ENCODE data around the gene ZSWIM3. TPM values are rescaled to one million over a fixed set of nuclear protein-coding genes. Genes with fewer than 3 reads are reported as not detected.

ZSWIM3 gene
- total and polyA plus RNA-seq, 12 donors: 2.9 to 19.5 (median 6.2) TPM

DNA sequence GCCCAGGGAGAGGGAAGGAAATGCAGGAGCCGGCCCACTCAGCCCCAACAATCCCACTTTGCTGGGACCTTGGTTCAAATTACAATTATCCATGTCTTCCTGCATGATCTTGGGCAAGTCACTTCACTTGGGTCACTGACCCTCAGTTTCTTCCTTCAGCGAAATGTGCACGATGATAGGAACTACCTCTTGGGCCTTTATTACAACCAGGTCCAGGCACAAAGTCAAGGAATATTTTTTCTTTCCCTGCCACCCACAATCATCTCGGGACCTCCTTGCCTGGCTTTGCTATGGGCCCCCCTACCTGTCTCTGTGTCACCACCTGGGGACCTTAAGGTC is 54.9 kb downstream of the ZSWIM3 start:
- Histone ChIP-seq H3K4me3 (peak overlapping the region in 2 of 4 donors; percentile 24 to 87), H3K9me3 (replicated peaks in 1 of 3) (no peaks in the 10 kb centered on the region), H3K27ac (peak overlapping the region in 4 of 5 donors; percentile 77 to 92 (median 90)), H3K4me1 (replicated peaks in 1 of 2) (peaks cover 15 to 38% of the 10 kb centered on the region in 2 donors), H3K36me3 (replicated peaks in 1 of 2) (peaks cover 0 to 13% of the 10 kb centered on the region in 2 donors), H3K27me3 (no peaks in the 10 kb centered on the region)
- intact Hi-C loops (cut with DNase I): no loop called here
- TF ChIP-seq POLR2A (IDR thresholded peaks at IDR 0.05): no peak
- TF ChIP-seq, protein P1, sequence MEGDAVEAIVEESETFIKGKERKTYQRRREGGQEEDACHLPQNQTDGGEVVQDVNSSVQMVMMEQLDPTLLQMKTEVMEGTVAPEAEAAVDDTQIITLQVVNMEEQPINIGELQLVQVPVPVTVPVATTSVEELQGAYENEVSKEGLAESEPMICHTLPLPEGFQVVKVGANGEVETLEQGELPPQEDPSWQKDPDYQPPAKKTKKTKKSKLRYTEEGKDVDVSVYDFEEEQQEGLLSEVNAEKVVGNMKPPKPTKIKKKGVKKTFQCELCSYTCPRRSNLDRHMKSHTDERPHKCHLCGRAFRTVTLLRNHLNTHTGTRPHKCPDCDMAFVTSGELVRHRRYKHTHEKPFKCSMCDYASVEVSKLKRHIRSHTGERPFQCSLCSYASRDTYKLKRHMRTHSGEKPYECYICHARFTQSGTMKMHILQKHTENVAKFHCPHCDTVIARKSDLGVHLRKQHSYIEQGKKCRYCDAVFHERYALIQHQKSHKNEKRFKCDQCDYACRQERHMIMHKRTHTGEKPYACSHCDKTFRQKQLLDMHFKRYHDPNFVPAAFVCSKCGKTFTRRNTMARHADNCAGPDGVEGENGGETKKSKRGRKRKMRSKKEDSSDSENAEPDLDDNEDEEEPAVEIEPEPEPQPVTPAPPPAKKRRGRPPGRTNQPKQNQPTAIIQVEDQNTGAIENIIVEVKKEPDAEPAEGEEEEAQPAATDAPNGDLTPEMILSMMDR (IDR thresholded peaks at IDR 0.05): no peak
- no peak for DNase-seq
- 20 to 30% (median 24%) methylated on average over 3 to 4 of the region's 4 CpGs for WGBS, 4 donors

DNA sequence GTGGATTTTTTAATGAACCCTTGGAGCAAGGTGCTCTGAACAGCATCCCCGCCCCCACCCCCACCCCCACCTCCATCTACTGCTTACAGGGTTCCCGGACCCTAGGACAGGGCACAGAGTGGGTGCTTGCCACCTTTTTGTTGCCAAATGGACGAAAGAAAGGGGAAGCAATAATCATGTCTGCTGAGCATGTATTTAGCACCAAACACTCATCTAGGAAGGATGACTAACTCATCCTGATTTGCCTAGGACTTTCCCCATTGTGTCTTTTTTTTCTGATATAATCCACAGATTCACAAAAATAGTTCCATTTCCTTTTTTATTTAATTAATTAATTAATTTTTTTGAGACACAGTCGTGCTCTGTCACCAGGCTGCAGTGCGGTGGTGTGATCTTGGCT is 55.7 kb downstream of the ZSWIM3 start:
- 43 to 66% (median 56%) methylated on average over 5 of the region's 5 CpGs for WGBS, 4 donors
- H3K27ac ChIP-seq: peak overlapping the region in 2 of 5 donors; percentile 69 to 92
- peaks cover 16 to 46% of the 10 kb centered on the region in 2 donors for H3K4me1 ChIP-seq (replicated peaks in 1 of 2)
- peaks cover 0 to 10% of the 10 kb centered on the region in 2 donors for H3K36me3 ChIP-seq (replicated peaks in 1 of 2)
- H3K4me3 ChIP-seq: no peak overlapping the region
- no peak for DNase-seq
- no peaks in the 10 kb centered on the region for H3K9me3 ChIP-seq (replicated peaks in 1 of 3)
- no peaks in the 10 kb centered on the region for H3K27me3 ChIP-seq
- intact Hi-C loops (cut with DNase I): no loop called here
- TF ChIP-seq, protein P1 (IDR thresholded peaks at IDR 0.05): no peak
- no peak for TF ChIP-seq POLR2A (IDR thresholded peaks at IDR 0.05)

DNA sequence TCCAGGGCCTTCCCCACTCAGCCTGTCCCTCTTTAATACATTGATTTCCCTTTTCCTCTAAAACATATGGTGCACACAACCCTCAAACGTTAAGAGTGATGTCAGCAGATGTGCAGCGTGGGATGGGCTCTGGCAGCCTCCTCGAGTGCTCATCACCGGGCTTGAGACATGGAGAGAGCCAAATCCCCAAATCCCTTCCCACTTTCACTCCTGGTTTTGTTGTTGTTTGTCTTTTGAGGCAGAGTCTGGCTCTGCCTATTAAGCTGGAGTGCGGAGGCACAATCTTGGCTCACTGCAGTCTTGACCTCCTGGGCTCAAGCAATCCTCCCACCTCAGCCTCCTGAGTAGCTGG is 60.4 kb downstream of the ZSWIM3 start:
- H3K9me3 ChIP-seq (replicated peaks in 1 of 3): no peaks in the 10 kb centered on the region
- intact Hi-C loops (cut with DNase I): no loop called here
- H3K4me3 ChIP-seq: no peak overlapping the region
- peaks cover 20 to 64% of the 10 kb centered on the region in 2 donors for H3K4me1 ChIP-seq (replicated peaks in 1 of 2)
- H3K27me3 ChIP-seq: no peaks in the 10 kb centered on the region
- no peaks in the 10 kb centered on the region for H3K36me3 ChIP-seq (replicated peaks in 1 of 2)
- peak overlapping the region in 4 of 5 donors; percentile 18 to 85 (median 74) for H3K27ac ChIP-seq
- no peak for DNase-seq
- 29 to 57% (median 42%) methylated on average over 5 of the region's 5 CpGs for WGBS, 4 donors
- TF ChIP-seq, protein P1 (IDR thresholded peaks at IDR 0.05): no peak
- TF ChIP-seq POLR2A (IDR thresholded peaks at IDR 0.05): no peak

DNA sequence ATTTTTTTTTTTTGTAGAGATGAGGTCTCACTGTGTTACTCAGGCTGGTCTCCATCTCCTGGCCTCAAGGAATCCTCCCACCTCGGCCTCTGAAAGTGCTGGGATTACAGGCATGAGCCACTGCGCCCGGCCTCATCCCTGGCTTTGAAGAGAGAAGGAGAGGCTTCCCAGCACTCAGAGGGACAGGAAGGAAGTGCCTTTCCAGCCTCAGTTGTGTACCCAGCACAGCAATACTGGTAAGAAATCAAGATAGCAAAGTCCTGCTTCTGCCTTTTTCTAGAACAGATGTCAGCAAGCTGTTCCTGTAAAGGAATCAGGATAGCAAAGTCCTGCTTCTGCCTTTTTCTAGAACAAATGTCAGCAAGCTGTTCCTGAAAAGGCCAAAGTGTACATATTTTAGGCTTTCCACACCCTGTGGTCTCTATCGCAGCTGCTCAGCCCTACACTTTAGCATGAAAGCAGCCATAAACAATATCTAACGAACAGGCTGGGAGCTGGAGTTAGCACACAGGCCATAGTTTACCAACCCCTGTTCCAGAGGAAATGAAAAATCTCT is 60.8 kb downstream of the ZSWIM3 start:
- 59 to 74% (median 61%) methylated on average over 5 of the region's 5 CpGs for WGBS, 4 donors
- no peak for DNase-seq
- H3K4me1 ChIP-seq (replicated peaks in 1 of 2): peaks cover 20 to 66% of the 10 kb centered on the region in 2 donors
- no peaks in the 10 kb centered on the region for H3K27me3 ChIP-seq
- intact Hi-C loops (cut with DNase I): no loop called here
- no peak for TF ChIP-seq POLR2A (IDR thresholded peaks at IDR 0.05)
- TF ChIP-seq, protein P1 (IDR thresholded peaks at IDR 0.05): no peak
- H3K27ac ChIP-seq: peak overlapping the region; percentile 20 to 85 (median 70)
- no peaks in the 10 kb centered on the region for H3K36me3 ChIP-seq (replicated peaks in 1 of 2)
- no peaks in the 10 kb centered on the region for H3K9me3 ChIP-seq (replicated peaks in 1 of 3)
- no peak overlapping the region for H3K4me3 ChIP-seq
